IMR-90 (cell line): ENCODE results near the gene DBH. TPM values are rescaled to one million over a fixed set of nuclear protein-coding genes. Genes with fewer than 3 reads are reported as not detected.
A peak's percentile ranks its signal among the peaks of the same experiment; 100 is the strongest.

Source experiments
- ATAC-seq: fragments of 200-7000 bp; cut with Tn5 transposase; 2 replicates; pipeline ENCODE4 v1.9.1; 2020; ENCODE audit warnings: low read depth, mild to moderate bottlenecking, moderate library complexity
- BruUV-seq: library from RNA; stranded (reverse); fragments of 400-500 nt; replicated peaks from 2 replicates; lab custom pipeline; 2021; lab: Mats Ljungman, UMichigan
- CTCF ChIA-PET: fragments of 300-600 bp; formaldehyde crosslinking; extraction: SDS; loops from one replicate; lab custom pipeline; 2021; ENCODE audit warnings: antibody characterized with exemption; lab: Yijun Ruan, JAX
- POLR2A ChIA-PET: fragments of 300-600 bp; sonication (Branson Sonifier 250); formaldehyde crosslinking; loops from one replicate; lab custom pipeline; 2022; ENCODE audit warnings: antibody characterized with exemption; ENCODE audit not compliant: unreplicated experiment; lab: Charles Lee
- DNase-seq: peaks from one replicate; pipeline ENCODE4 v3.0.0; 2013
- H2AFZ ChIP-seq: replicated peaks from 2 replicates; pipeline ENCODE3; 2013; ENCODE audit warnings: low read length, mild to moderate bottlenecking; ENCODE audit not compliant: poor library complexity
- H2AK5ac ChIP-seq: 2 replicates; pipeline ENCODE4 v1.6.1; 2013; ENCODE audit warnings: low read depth, low read length, inconsistent platforms
- H2AK9ac ChIP-seq: replicated peaks from 2 replicates; pipeline ENCODE3; 2013; ENCODE audit warnings: mild to moderate bottlenecking, low read depth, low read length, moderate library complexity; ENCODE audit not compliant: poor library complexity
- H2BK120ac ChIP-seq: 2 replicates; pipeline ENCODE4 v1.6.1; 2013; ENCODE audit warnings: low read depth, low read length, inconsistent platforms
- H2BK15ac ChIP-seq: 3 replicates; pipeline ENCODE4 v1.6.1; 2013; ENCODE audit warnings: low read depth, low read length, inconsistent platforms
- H2BK20ac ChIP-seq: 2 replicates; pipeline ENCODE4 v1.6.1; 2013; ENCODE audit warnings: low read depth, mild to moderate bottlenecking, inconsistent platforms, low read length, moderate library complexity
- H2BK5ac ChIP-seq: 2 replicates; pipeline ENCODE4 v1.6.1; 2013; ENCODE audit warnings: mild to moderate bottlenecking, low read depth, low read length, inconsistent platforms; ENCODE audit not compliant: poor library complexity, severe bottlenecking
- H3K14ac ChIP-seq: replicated peaks from 2 replicates; pipeline ENCODE4 v1.6.1; 2013; ENCODE audit warnings: low read depth, low read length, inconsistent platforms
- H3K18ac ChIP-seq: 2 replicates; pipeline ENCODE4 v1.6.1; 2013; ENCODE audit warnings: low read depth, low read length, control low read depth
- H3K23ac ChIP-seq: 2 replicates; pipeline ENCODE4 v1.6.1; 2013; ENCODE audit warnings: low read depth, low read length, inconsistent platforms
- H3K27ac ChIP-seq: 2 replicates; pipeline ENCODE4 v1.5.1; 2013; ENCODE audit warnings: mild to moderate bottlenecking, control low read depth, low read length; ENCODE audit not compliant: insufficient read depth
- H3K27me3 ChIP-seq: 2 replicates; pipeline ENCODE4 v1.6.1; 2013; ENCODE audit warnings: low read length; ENCODE audit not compliant: control insufficient read depth, insufficient read depth
- H3K36me3 ChIP-seq: 2 replicates; pipeline ENCODE4 v1.6.1; 2013; ENCODE audit warnings: low read length, mixed read lengths; ENCODE audit not compliant: control insufficient read depth, insufficient read depth
- H3K4ac ChIP-seq: 2 replicates; pipeline ENCODE4 v1.6.1; 2013; ENCODE audit warnings: low read depth, low read length, inconsistent platforms
- H3K4me1 ChIP-seq: 2 replicates; pipeline ENCODE4 v1.6.1; 2013; ENCODE audit warnings: low read length, mixed read lengths; ENCODE audit not compliant: control insufficient read depth, insufficient read depth
- H3K4me2 ChIP-seq: 2 replicates; pipeline ENCODE4 v1.6.1; 2013; ENCODE audit warnings: low read depth, mild to moderate bottlenecking, control low read depth, low read length, moderate library complexity
- H3K4me3 ChIP-seq: 2 replicates; pipeline ENCODE4 v1.5.1; 2013; ENCODE audit warnings: low read depth, mild to moderate bottlenecking, control low read depth, low read length, moderate library complexity; ENCODE audit not compliant: insufficient read depth
- H3K56ac ChIP-seq: 2 replicates; pipeline ENCODE4 v1.6.1; 2013; ENCODE audit warnings: low read length, inconsistent platforms; ENCODE audit not compliant: insufficient read depth; ENCODE audit errors: extremely low read depth
- H3K79me1 ChIP-seq, 2 experiments: 2 replicates each; pipeline ENCODE4 v1.6.1; 2013; ENCODE audit warnings: low read length in 2 of 2, inconsistent platforms in 1 of 2, low read depth in 1 of 2
- H3K9ac ChIP-seq: 2 replicates; pipeline ENCODE4 v1.6.1; 2013; ENCODE audit warnings: low read depth, low read length, control low read depth
- H3K9me1 ChIP-seq: 2 replicates; pipeline ENCODE4 v1.6.1; 2013; ENCODE audit warnings: low read length, inconsistent platforms; ENCODE audit not compliant: insufficient read depth
- H3K9me3 ChIP-seq: 2 replicates; pipeline ENCODE4 v1.6.1; 2013; ENCODE audit warnings: low read length; ENCODE audit not compliant: control insufficient read depth, insufficient read depth
- H4K20me1 ChIP-seq: 2 replicates; pipeline ENCODE4 v1.6.1; 2013; ENCODE audit warnings: low read length, inconsistent platforms; ENCODE audit not compliant: insufficient read depth
- H4K5ac ChIP-seq: 2 replicates; pipeline ENCODE4 v1.6.1; 2013; ENCODE audit warnings: mild to moderate bottlenecking, low read depth, low read length, control low read depth
- H4K8ac ChIP-seq, 2 experiments: 2 replicates each; pipeline ENCODE4 v1.6.1; 2013; ENCODE audit warnings: low read depth in 2 of 2, low read length in 2 of 2, control low read depth in 1 of 2, inconsistent platforms in 1 of 2
- H4K91ac ChIP-seq: 2 replicates; pipeline ENCODE4 v1.6.1; 2013; ENCODE audit warnings: low read depth, low read length, inconsistent platforms; ENCODE audit not compliant: insufficient read depth
- BHLHE40 ChIP-seq: fragments of 150-350 bp; IDR thresholded peaks from 2 replicates; pipeline ENCODE4 v1.6.1; 2016; ENCODE audit warnings: mild to moderate bottlenecking, low read depth, low read length
- CEBPB ChIP-seq: IDR thresholded peaks from 2 replicates; pipeline ENCODE4 v1.6.1; 2012; ENCODE audit warnings: low read depth, low read length, improper control_type of control experiment
- CHD1 ChIP-seq: IDR thresholded peaks from 2 replicates; pipeline ENCODE4 v1.6.1; 2012; ENCODE audit warnings: low read depth, low read length, improper control_type of control experiment
- FOS ChIP-seq: fragments of 150-350 bp; IDR thresholded peaks from 2 replicates; pipeline ENCODE4 v1.6.1; 2016; ENCODE audit warnings: low read depth, low read length
- MAFK ChIP-seq: IDR thresholded peaks from 2 replicates; pipeline ENCODE4 v1.6.1; 2012; ENCODE audit warnings: low read depth, low read length, improper control_type of control experiment
- MAZ ChIP-seq: IDR thresholded peaks from 2 replicates; pipeline ENCODE4 v1.6.1; 2012; ENCODE audit warnings: low read depth, mild to moderate bottlenecking, low read length, improper control_type of control experiment, moderate library complexity, borderline replicate concordance
- MXI1 ChIP-seq: IDR thresholded peaks from 2 replicates; pipeline ENCODE4 v1.6.1; 2012; ENCODE audit warnings: low read depth, mild to moderate bottlenecking, low read length, moderate library complexity, borderline replicate concordance
- NFE2L2 ChIP-seq: fragments of 150-350 bp; IDR thresholded peaks from 2 replicates; pipeline ENCODE4 v1.6.1; 2016; ENCODE audit warnings: low read depth, mild to moderate bottlenecking, low read length
- POLR2A ChIP-seq: IDR thresholded peaks from 2 replicates; pipeline ENCODE4 v1.6.1; 2012; ENCODE audit warnings: mild to moderate bottlenecking, low read depth, low read length
- RAD21 ChIP-seq: IDR thresholded peaks from 2 replicates; pipeline ENCODE4 v1.6.1; 2012; ENCODE audit warnings: low read length, improper control_type of control experiment
- RCOR1 ChIP-seq: IDR thresholded peaks from 2 replicates; pipeline ENCODE4 v1.6.1; 2012; ENCODE audit warnings: mild to moderate bottlenecking, low read length, improper control_type of control experiment; ENCODE audit not compliant: insufficient replicate concordance
- RFX5 ChIP-seq: IDR thresholded peaks from 2 replicates; pipeline ENCODE4 v1.8.0; 2012; ENCODE audit warnings: low read depth, mild to moderate bottlenecking, low read length, moderate library complexity
- SMC3 ChIP-seq: fragments of 150-350 bp; IDR thresholded peaks from 2 replicates; pipeline ENCODE4 v1.6.1; 2016; ENCODE audit warnings: low read depth, mild to moderate bottlenecking, antibody characterized with exemption, low read length, moderate library complexity
- WGBS, 2 experiments: methylation state at CpG; one replicate each; pipeline versions ENCODE4 v1.1.5 to v1.1.7; 2013; ENCODE audit warnings: missing lambda C conversion rate in 2 of 2; ENCODE audit not compliant: insufficient read length in 1 of 2; ENCODE audit errors: extremely low coverage in 2 of 2; 5-methylcytosine and 5-hydroxymethylcytosine counted together
- dilution Hi-C: fragments of 300-500 bp; cut with HindIII; formaldehyde crosslinking; loops from one replicate; pipeline ENCODE4 v1.14.3; 2018; ENCODE audit warnings: low sequenced_read_pairs; ENCODE audit not compliant: unreplicated experiment
- in situ Hi-C: fragments of 300-500 bp; cut with MboI; formaldehyde crosslinking; loops from 3 replicates; pipeline ENCODE4 v1.14.3; 2019; ENCODE audit warnings: low sequenced_read_pairs, inconsistent platforms, mixed read lengths
- intact Hi-C: fragments of 100-400 bp; cut with micrococcal nuclease; formaldehyde crosslinking; loops from 2 replicates; pipeline ENCODE4 v1.10.0; 2022
- polyA plus RNA-seq, 3 experiments: library from polyadenylated mRNA; depleted of rRNA; stranded (reverse); fragments of >200 nt; gene quantifications; 2 replicates each; pipeline ENCODE4 v1.2.3, GENCODE V29; 2012; ENCODE audit warnings: low replicate concordance in 1 of 3
- total RNA-seq: library from RNA; depleted of rRNA; stranded (reverse); fragments of >200 nt; gene quantifications from 2 replicates; pipeline ENCODE4 v1.2.3, GENCODE V29; 2012
- TF ChIP-seq, protein P1 (sequence below): fragments of 150-350 bp; IDR thresholded peaks from 2 replicates; pipeline ENCODE4 v1.6.1; 2017; ENCODE audit warnings: mild to moderate bottlenecking, antibody characterized with exemption, low read length, low read depth
- TF ChIP-seq, protein P2 (sequence below): fragments of 150-350 bp; IDR thresholded peaks from 2 replicates; pipeline ENCODE4 v1.6.1; 2016; ENCODE audit warnings: low read depth, mild to moderate bottlenecking, low read length, moderate library complexity, borderline replicate concordance
- TF ChIP-seq, protein P3 (sequence below): conservative IDR thresholded peaks from 2 replicates; pipeline ENCODE4 v1.5.1; 2012; ENCODE audit warnings: mild to moderate bottlenecking, low read depth, low read length, improper control_type of control experiment

DBH gene
- total and polyA plus RNA-seq, 2 of the 4 experiments (the other 2 are of a cell fraction) = not detected

GRCh38 chr9:133700819-133701320 is 64.7 kb downstream of the DBH start:
- H2BK20ac ChIP-seq = no peak overlapping the region
- intact Hi-C loops (no loop called here), dilution Hi-C loops (no loop called here), in situ Hi-C loops (no loop called here)
- H3K56ac ChIP-seq = no peak overlapping the region
- no peak overlapping the region for H4K8ac ChIP-seq
- H2BK5ac ChIP-seq = no peak overlapping the region
- ChIA-PET POLR2A (no interaction called here), CTCF (interaction anchor here (1.0 kb wide), 1 partner anchor 42 kb away, joined by 3 read pairs; no protein-coding TSS in a partner anchor)
- no peak overlapping the region for H3K4me2 ChIP-seq
- TF ChIP-seq POLR2A (no peak), MAZ (no peak), NFE2L2 (no peak), BHLHE40 (no peak), RFX5 (no peak), RCOR1 (no peak), FOS (no peak), MAFK (no peak), SMC3 (no peak), RAD21 (no peak), CEBPB (no peak), MXI1 (no peak), CHD1 (no peak)
- TF ChIP-seq, protein P1, sequence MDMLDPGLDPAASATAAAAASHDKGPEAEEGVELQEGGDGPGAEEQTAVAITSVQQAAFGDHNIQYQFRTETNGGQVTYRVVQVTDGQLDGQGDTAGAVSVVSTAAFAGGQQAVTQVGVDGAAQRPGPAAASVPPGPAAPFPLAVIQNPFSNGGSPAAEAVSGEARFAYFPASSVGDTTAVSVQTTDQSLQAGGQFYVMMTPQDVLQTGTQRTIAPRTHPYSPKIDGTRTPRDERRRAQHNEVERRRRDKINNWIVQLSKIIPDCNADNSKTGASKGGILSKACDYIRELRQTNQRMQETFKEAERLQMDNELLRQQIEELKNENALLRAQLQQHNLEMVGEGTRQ = no peak
- TF ChIP-seq, protein P2, sequence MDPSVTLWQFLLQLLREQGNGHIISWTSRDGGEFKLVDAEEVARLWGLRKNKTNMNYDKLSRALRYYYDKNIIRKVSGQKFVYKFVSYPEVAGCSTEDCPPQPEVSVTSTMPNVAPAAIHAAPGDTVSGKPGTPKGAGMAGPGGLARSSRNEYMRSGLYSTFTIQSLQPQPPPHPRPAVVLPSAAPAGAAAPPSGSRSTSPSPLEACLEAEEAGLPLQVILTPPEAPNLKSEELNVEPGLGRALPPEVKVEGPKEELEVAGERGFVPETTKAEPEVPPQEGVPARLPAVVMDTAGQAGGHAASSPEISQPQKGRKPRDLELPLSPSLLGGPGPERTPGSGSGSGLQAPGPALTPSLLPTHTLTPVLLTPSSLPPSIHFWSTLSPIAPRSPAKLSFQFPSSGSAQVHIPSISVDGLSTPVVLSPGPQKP = no peak
- TF ChIP-seq, protein P3, sequence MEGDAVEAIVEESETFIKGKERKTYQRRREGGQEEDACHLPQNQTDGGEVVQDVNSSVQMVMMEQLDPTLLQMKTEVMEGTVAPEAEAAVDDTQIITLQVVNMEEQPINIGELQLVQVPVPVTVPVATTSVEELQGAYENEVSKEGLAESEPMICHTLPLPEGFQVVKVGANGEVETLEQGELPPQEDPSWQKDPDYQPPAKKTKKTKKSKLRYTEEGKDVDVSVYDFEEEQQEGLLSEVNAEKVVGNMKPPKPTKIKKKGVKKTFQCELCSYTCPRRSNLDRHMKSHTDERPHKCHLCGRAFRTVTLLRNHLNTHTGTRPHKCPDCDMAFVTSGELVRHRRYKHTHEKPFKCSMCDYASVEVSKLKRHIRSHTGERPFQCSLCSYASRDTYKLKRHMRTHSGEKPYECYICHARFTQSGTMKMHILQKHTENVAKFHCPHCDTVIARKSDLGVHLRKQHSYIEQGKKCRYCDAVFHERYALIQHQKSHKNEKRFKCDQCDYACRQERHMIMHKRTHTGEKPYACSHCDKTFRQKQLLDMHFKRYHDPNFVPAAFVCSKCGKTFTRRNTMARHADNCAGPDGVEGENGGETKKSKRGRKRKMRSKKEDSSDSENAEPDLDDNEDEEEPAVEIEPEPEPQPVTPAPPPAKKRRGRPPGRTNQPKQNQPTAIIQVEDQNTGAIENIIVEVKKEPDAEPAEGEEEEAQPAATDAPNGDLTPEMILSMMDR = no peak
- no peaks in the 10 kb centered on the region for H3K36me3 ChIP-seq
- peaks cover 9% of the 10 kb centered on the region for H3K4me1 ChIP-seq
- no peak overlapping the region for H4K91ac ChIP-seq
- no peak overlapping the region for H3K18ac ChIP-seq
- H4K20me1 ChIP-seq = no peaks in the 10 kb centered on the region
- no peak overlapping the region for H3K4ac ChIP-seq
- no peak overlapping the region for H3K9ac ChIP-seq
- no peaks in the 10 kb centered on the region for H3K9me1 ChIP-seq
- peak overlapping the region; percentile 21 for H2AFZ ChIP-seq
- H3K23ac ChIP-seq = no peak overlapping the region
- no peak overlapping the region for H3K4me3 ChIP-seq
- peaks cover 2% of the 10 kb centered on the region; the same call in 1 of the 2 replicates for H3K27me3 ChIP-seq
- H3K14ac ChIP-seq = no peak overlapping the region
- BruUV-seq = no TSS peak
- no peak overlapping the region for H2BK120ac ChIP-seq
- H2AK5ac ChIP-seq = no peak overlapping the region
- H2AK9ac ChIP-seq = no peak overlapping the region
- 75% methylated on average over 2 of the region's 4 CpGs; no CpG with 5 or more reads in 1 of the 2 experiments for WGBS, 2 experiments
- H3K27ac ChIP-seq = no peak overlapping the region
- no peaks in the 10 kb centered on the region for H3K79me1 ChIP-seq
- H3K9me3 ChIP-seq = no peaks in the 10 kb centered on the region
- no peak for ATAC-seq
- no peak overlapping the region for H4K5ac ChIP-seq
- no peak overlapping the region for H2BK15ac ChIP-seq
- no peak for DNase-seq
